CD4-positive, alpha-beta T cell treated with Interleukin-10 for 1 hour (primary cell): ENCODE measurements around the gene PIK3R5.
A peak's percentile ranks its signal among the peaks of the same experiment; 100 is the strongest.

Experiments used
- DNase-seq: peaks from one replicate; pipeline ENCODE4 v3.0.0-alpha.2; 2020

The PIK3R5 gene

GRCh38 chr17:8921147-8921546 lies 44.4 kb downstream of the PIK3R5 start:
- no peak for DNase-seq

GRCh38 chr17:8918807-8919465 lies 46.6 kb downstream of the PIK3R5 start:
- no peak for DNase-seq

- DNase-seq, result no peak
These were observed 49.0 kb downstream of the PIK3R5 start for GRCh38 chr17:8916466-8916865.

GRCh38 chr17:8914554-8914953 lies 51.0 kb downstream of the PIK3R5 start:
- no peak for DNase-seq

- no peak for DNase-seq
These were observed 51.6 kb downstream of the PIK3R5 start for GRCh38 chr17:8913879-8914278.

- no peak for DNase-seq
These were observed 52.4 kb downstream of the PIK3R5 start for GRCh38 chr17:8913091-8913490.

- DNase-seq, result no peak
These were observed 53.2 kb downstream of the PIK3R5 start for GRCh38 chr17:8912084-8912981.

- no peak for DNase-seq
These were observed 54.4 kb downstream of the PIK3R5 start for GRCh38 chr17:8910969-8911604.

GRCh38 chr17:8909586-8910270 lies 55.8 kb downstream of the PIK3R5 start:
- no peak for DNase-seq

- peak; percentile 24 for DNase-seq
These were observed 60.2 kb downstream of the PIK3R5 start for GRCh38 chr17:8905331-8905730.

- no peak for DNase-seq
These were observed 60.8 kb downstream of the PIK3R5 start for GRCh38 chr17:8904686-8905085.

GRCh38 chr17:8904201-8904600 lies 61.3 kb downstream of the PIK3R5 start:
- no peak for DNase-seq

- peak; percentile 30 for DNase-seq
These were observed 64.6 kb downstream of the PIK3R5 start for GRCh38 chr17:8900626-8901585.

- no peak for DNase-seq
These were observed 65.3 kb downstream of the PIK3R5 start for GRCh38 chr17:8900207-8900606.

- DNase-seq, result no peak
These were observed 66.9 kb downstream of the PIK3R5 start for GRCh38 chr17:8898636-8899035.

- DNase-seq, result no peak
These were observed 67.4 kb downstream of the PIK3R5 start for GRCh38 chr17:8898126-8898525.

- DNase-seq, result no peak
These were observed 68.6 kb downstream of the PIK3R5 start for GRCh38 chr17:8896641-8897635.

GRCh38 chr17:8896087-8896486 lies 69.4 kb downstream of the PIK3R5 start:
- no peak for DNase-seq

- DNase-seq, result peak; percentile 68
These were observed 70.6 kb downstream of the PIK3R5 start for GRCh38 chr17:8894673-8895578.
